ENCODE measurements around the gene SEC14L5. TPM values are rescaled to one million over a fixed set of nuclear protein-coding genes. Genes with fewer than 3 reads are reported as not detected.

Gene SEC14L5
- polyA plus RNA-seq, 1 donor from 2014 or later = 0.43 TPM

GRCh38 chr16:5015351-5015750 lies 57.2 kb downstream of the SEC14L5 start:
- Histone ChIP-seq H3K27ac (ENCODE audit: low read length) (no peak overlapping the region), H3K27me3 (ENCODE audit: insufficient read depth, low read depth, low read length) (no peaks in the 10 kb centered on the region), H3K79me2 (replicated peaks; ENCODE audit: insufficient read depth, low read length) (no peaks in the 10 kb centered on the region), H3K9me2 (ENCODE audit: insufficient read depth, low read length) (no peaks in the 10 kb centered on the region), H3K9me3 (ENCODE audit: low read length) (no peaks in the 10 kb centered on the region), H4K20me1 (ENCODE audit: insufficient read depth) (no peaks in the 10 kb centered on the region), H3K9ac (ENCODE audit: low read length) (no peak overlapping the region), H3F3A (ENCODE audit: insufficient read depth, low read length, poor library complexity, severe bottlenecking) (no peaks in the 10 kb centered on the region), H3K4me3 (ENCODE audit: low read length) (no peak overlapping the region), H3K4me2 (ENCODE audit: low read length) (no peak overlapping the region), H2AFZ (ENCODE audit: low read depth, low read length) (no peak overlapping the region), H3K36me3 (ENCODE audit: insufficient read depth, low read length) (no peaks in the 10 kb centered on the region)
- TF ChIP-seq TAF1 (IDR thresholded peaks at IDR 0.05; ENCODE audit: low read depth) (no peak), MXI1 (conservative IDR thresholded peaks at IDR 0.05; ENCODE audit: poor library complexity, severe bottlenecking) (no peak), SMC3 (conservative IDR thresholded peaks at IDR 0.05; ENCODE audit: poor library complexity) (no peak), EZH2 (IDR thresholded peaks at IDR 0.05; ENCODE audit: borderline replicate concordance, insufficient read depth, low read length, poor library complexity, severe bottlenecking) (no peak), REST (IDR thresholded peaks at IDR 0.05; ENCODE audit: borderline replicate concordance) (no peak), POLR2AphosphoS5 (IDR thresholded peaks at IDR 0.05) (no peak), EP300 (conservative IDR thresholded peaks at IDR 0.05; ENCODE audit: poor library complexity, severe bottlenecking) (no peak), CTCF (IDR thresholded peaks at IDR 0.05; ENCODE audit: poor library complexity, severe bottlenecking) (no peak), RAD21 (conservative IDR thresholded peaks at IDR 0.05) (no peak)

- H3K4me2 ChIP-seq (ENCODE audit: low read length) = no peak overlapping the region
- H3K9me3 ChIP-seq (ENCODE audit: low read length) = no peaks in the 10 kb centered on the region
- H3K36me3 ChIP-seq (ENCODE audit: insufficient read depth, low read length) = no peaks in the 10 kb centered on the region
- no peaks in the 10 kb centered on the region for H4K20me1 ChIP-seq (ENCODE audit: insufficient read depth)
- no peak overlapping the region for H3K27ac ChIP-seq (ENCODE audit: low read length)
- H3K27me3 ChIP-seq (ENCODE audit: insufficient read depth, low read depth, low read length) = no peaks in the 10 kb centered on the region
- no peak overlapping the region for H3K4me3 ChIP-seq (ENCODE audit: low read length)
- TF ChIP-seq SMC3 (conservative IDR thresholded peaks at IDR 0.05; ENCODE audit: poor library complexity) (no peak), REST (IDR thresholded peaks at IDR 0.05; ENCODE audit: borderline replicate concordance) (no peak), RAD21 (conservative IDR thresholded peaks at IDR 0.05) (no peak), CTCF (IDR thresholded peaks at IDR 0.05; ENCODE audit: poor library complexity, severe bottlenecking) (no peak), EP300 (conservative IDR thresholded peaks at IDR 0.05; ENCODE audit: poor library complexity, severe bottlenecking) (no peak), EZH2 (IDR thresholded peaks at IDR 0.05; ENCODE audit: borderline replicate concordance, insufficient read depth, low read length, poor library complexity, severe bottlenecking) (no peak), POLR2AphosphoS5 (IDR thresholded peaks at IDR 0.05) (no peak)
- H2AFZ ChIP-seq (ENCODE audit: low read depth, low read length) = no peak overlapping the region
- H3K79me2 ChIP-seq (replicated peaks; ENCODE audit: insufficient read depth, low read length) = no peaks in the 10 kb centered on the region
- no peaks in the 10 kb centered on the region for H3F3A ChIP-seq (ENCODE audit: insufficient read depth, low read length, poor library complexity, severe bottlenecking)
- no peaks in the 10 kb centered on the region for H3K9me2 ChIP-seq (ENCODE audit: insufficient read depth, low read length)
- H3K9ac ChIP-seq (ENCODE audit: low read length) = no peak overlapping the region
Observed at GRCh38 chr16:5015887-5016286, 57.8 kb downstream of the SEC14L5 start.

All from neural cell (in vitro differentiated cells).